ENCODE measurements around the gene DDX1. TPM values are rescaled to one million over a fixed set of nuclear protein-coding genes. Genes with fewer than 3 reads are reported as not detected.

The DDX1 gene
- total and polyA plus RNA-seq, 9 of the 15 experiments (the other 6 are each of a cell fraction or from before 2014, with no cell fraction given), result 116 to 277 (median 232) TPM

- no peak for DNase-seq (ENCODE audit: extremely low read depth in 1 of 4, low spot score in 3 of 4)
- peaks cover 61% of the 10 kb centered on the region for H3K36me3 ChIP-seq (ENCODE audit: control insufficient read depth, insufficient read depth, low read length)
- POLR2A ChIA-PET, result no interaction called here
- H3K4me2 ChIP-seq (ENCODE audit: insufficient read depth, low read length), result no peak overlapping the region
- no peaks in the 10 kb centered on the region for H4K20me1 ChIP-seq (replicated peaks; ENCODE audit: control insufficient read depth, insufficient read depth, low read length)
- peaks cover 63% of the 10 kb centered on the region for H3K79me2 ChIP-seq (ENCODE audit: control insufficient read depth, insufficient read depth, low read length)
- no peak for TF ChIP-seq HNRNPH1 (optimal IDR thresholded peaks at IDR 0.05; ENCODE audit: low read depth, low read length)
- TF ChIP-seq GTF2F1 (IDR thresholded peaks at IDR 0.05; ENCODE audit: low read depth, low read length), result no peak
- H3K9me1 ChIP-seq (ENCODE audit: control insufficient read depth, insufficient read depth, low read length), result no peaks in the 10 kb centered on the region
- intact Hi-C loops (cut with micrococcal nuclease), result no loop called here
- no peak overlapping the region for H3K4me3 ChIP-seq
- no peak overlapping the region for H3K9ac ChIP-seq (ENCODE audit: insufficient read depth in 1 of 2, low read depth in 2 of 2, low read length in 2 of 2)
- H2AFZ ChIP-seq (ENCODE audit: low read depth, low read length), result no peak overlapping the region
- H3K4me1 ChIP-seq (replicated peaks in 1 of 2; ENCODE audit: control insufficient read depth in 2 of 2, insufficient read depth in 2 of 2, low read length in 2 of 2), result peaks cover 4 to 16% of the 10 kb centered on the region in 2 experiments; a peak in 4 of 5 replicates
- WGBS (ENCODE audit: insufficient coverage, low coverage, missing lambda C conversion rate), result 95% methylated on average over 6 of the region's 6 CpGs
- FAIRE-seq, result no peak
- in situ Hi-C loops (cut with MboI), result loop anchor here (25.0 kb wide), 1 partner anchor 683 kb away; no protein-coding TSS in a partner anchor
- no peaks in the 10 kb centered on the region for H3K9me3 ChIP-seq (replicated peaks; ENCODE audit: control insufficient read depth, insufficient read depth, low read depth, low read length)
- BruUV-seq (replicated peaks), result no TSS peak
- CTCF ChIA-PET (ENCODE audit: low intra/inter-chr PET ratio), result no interaction called here
- no peak overlapping the region for H3K27ac ChIP-seq (ENCODE audit: extremely low read depth, low read depth, low read length)
- H3K27me3 ChIP-seq (ENCODE audit: control insufficient read depth in 2 of 2, insufficient read depth in 2 of 2, low read length in 2 of 2), result no peaks in the 10 kb centered on the region
- ATAC-seq, result no peak
These were observed 3.8 kb downstream of the DDX1 start for GRCh38 chr2:15595342-15595905.

GRCh38 chr2:15595936-15596335 lies 4.3 kb downstream of the DDX1 start:
- CTCF ChIA-PET (ENCODE audit: low intra/inter-chr PET ratio), result no interaction called here

More at GRCh38 chr2:15595936-15596335, 4.3 kb downstream of the DDX1 start:
- peaks cover 62% of the 10 kb centered on the region for H3K79me2 ChIP-seq (ENCODE audit: control insufficient read depth, insufficient read depth, low read length)
- no peaks in the 10 kb centered on the region for H3K27me3 ChIP-seq (ENCODE audit: control insufficient read depth in 2 of 2, insufficient read depth in 2 of 2, low read length in 2 of 2)
- no peak for TF ChIP-seq ZFX (CRISPR knock-in tag; IDR thresholded peaks at IDR 0.05)
- no peak for TF ChIP-seq HNRNPUL1 (IDR thresholded peaks at IDR 0.05; ENCODE audit: low read length)
- no peak for TF ChIP-seq MAZ (CRISPR knock-in tag; conservative IDR thresholded peaks at IDR 0.05 in 1 of 2, IDR thresholded peaks at IDR 0.05 in 1 of 2)
- TF ChIP-seq SMARCE1 (IDR thresholded peaks at IDR 0.05), result no peak
- TF ChIP-seq FOXA1 (IDR thresholded peaks at IDR 0.05; ENCODE audit: borderline replicate concordance), result no peak
- no peak for TF ChIP-seq PHB (CRISPR knock-in tag; IDR thresholded peaks at IDR 0.05)
- TF ChIP-seq RBM25 (IDR thresholded peaks at IDR 0.05; ENCODE audit: low read depth, low read length, severe bottlenecking), result peak; percentile 27
- TF ChIP-seq ZNF121 (CRISPR knock-in tag; conservative IDR thresholded peaks at IDR 0.05), result peak; percentile 98
- TF ChIP-seq ZNF707 (CRISPR knock-in tag; conservative IDR thresholded peaks at IDR 0.05), result no peak
- H3K27ac ChIP-seq (ENCODE audit: extremely low read depth, low read depth, low read length), result no peak overlapping the region
- no peak overlapping the region for H2AFZ ChIP-seq (ENCODE audit: low read depth, low read length)
- H3K4me2 ChIP-seq (ENCODE audit: insufficient read depth, low read length), result no peak overlapping the region
- no peaks in the 10 kb centered on the region for H4K20me1 ChIP-seq (replicated peaks; ENCODE audit: control insufficient read depth, insufficient read depth, low read length)
- peaks cover 66% of the 10 kb centered on the region for H3K36me3 ChIP-seq (ENCODE audit: control insufficient read depth, insufficient read depth, low read length)
- H3K9me3 ChIP-seq (replicated peaks; ENCODE audit: control insufficient read depth, insufficient read depth, low read depth, low read length), result no peaks in the 10 kb centered on the region
- DNase-seq (ENCODE audit: extremely low read depth in 1 of 4, low spot score in 3 of 4) (no peak), ATAC-seq (no peak), FAIRE-seq (no peak)
- no peak overlapping the region for H3K9ac ChIP-seq (ENCODE audit: insufficient read depth in 1 of 2, low read depth in 2 of 2, low read length in 2 of 2)
- POLR2A ChIA-PET, result no interaction called here
- 98% methylated on average over 4 of the region's 4 CpGs for WGBS (ENCODE audit: insufficient coverage, low coverage, missing lambda C conversion rate)
- no TSS peak for BruUV-seq (replicated peaks)
- H3K4me1 ChIP-seq (replicated peaks in 1 of 2; ENCODE audit: control insufficient read depth in 2 of 2, insufficient read depth in 2 of 2, low read length in 2 of 2), result peaks cover 3 to 11% of the 10 kb centered on the region in 2 experiments; a peak in 4 of 5 replicates
- no peaks in the 10 kb centered on the region for H3K9me1 ChIP-seq (ENCODE audit: control insufficient read depth, insufficient read depth, low read length)
- in situ Hi-C loops (cut with MboI), result loop anchor here (25.0 kb wide), 1 partner anchor 684 kb away; no protein-coding TSS in a partner anchor
- intact Hi-C loops (cut with micrococcal nuclease), result no loop called here
- H3K4me3 ChIP-seq, result no peak overlapping the region

Measured in K562 (cell line).